GM18517 (cell line): ENCODE results near the gene SGF29.
"Not testable (repeated sequence)": the region's sequence is repeated elsewhere in the genome, so short reads cannot be mapped to it uniquely, and the experiment has no call there.

ENCODE experiments used
- ATAC-seq: cut with Tn5 transposase; IDR thresholded peaks from one replicate; pipeline ENCODE4 v1.9.1; 2021; ENCODE audit warnings: mild to moderate bottlenecking, moderate library complexity; ENCODE audit not compliant: unreplicated experiment

SGF29 gene

GRCh38 chr16:28609631-28610594, 56.2 kb downstream of the SGF29 start, which contains the start of gene SULT1A1:
TSS of gene SULT1A1 (minus strand) at chr16:28610044. CDS start at chr16:28608855, 1,189 bp downstream.
- no peak for ATAC-seq

- ATAC-seq, result no peak
Observed at GRCh38 chr16:28610595-28611191, 57.0 kb downstream of the SGF29 start.

DNA sequence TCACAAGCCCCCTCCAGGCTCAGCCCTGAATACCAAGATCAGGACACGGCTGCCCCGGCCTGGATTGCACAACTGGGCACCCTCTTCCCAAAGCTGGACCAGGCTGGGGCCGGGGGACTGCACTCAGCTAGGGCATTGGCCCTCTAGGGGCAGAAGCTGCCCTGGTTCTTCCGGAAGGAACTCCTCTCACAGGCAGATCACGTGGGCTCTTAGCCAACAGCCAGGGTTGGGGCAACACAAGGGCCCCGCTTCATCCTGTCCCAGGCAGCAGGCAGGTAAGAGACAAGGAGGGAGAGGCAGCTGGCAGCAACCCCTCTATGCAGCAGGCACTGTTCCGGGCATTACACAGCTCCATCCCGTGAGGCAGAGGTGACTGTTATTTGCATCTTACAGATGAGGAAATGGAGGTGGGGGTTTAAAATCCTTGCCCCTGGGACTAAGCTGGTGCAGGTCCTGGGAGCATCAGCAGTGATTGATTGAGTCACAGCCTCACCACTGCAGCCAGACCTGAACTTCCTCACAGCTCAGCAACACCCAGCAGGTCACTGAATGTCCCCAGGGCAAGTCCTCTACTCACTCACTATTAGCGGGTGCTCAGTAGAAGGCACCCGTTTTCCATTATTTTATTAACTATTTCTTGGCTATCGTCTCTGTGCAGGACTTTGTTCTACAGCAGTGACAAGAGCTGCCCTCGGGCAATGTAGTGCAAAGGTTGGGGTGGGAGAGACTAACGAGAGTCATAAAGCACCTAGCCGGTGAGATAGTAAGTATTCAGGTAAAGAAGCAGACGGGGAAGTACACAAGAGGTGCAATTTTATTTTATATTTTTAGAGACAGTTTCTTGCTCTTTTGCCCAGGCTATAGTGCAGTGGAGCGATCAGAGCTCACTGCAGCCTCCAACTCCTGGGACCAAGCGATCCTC, 58.9 kb downstream of the SGF29 start:
- peak; percentile 74 for ATAC-seq

DNA sequence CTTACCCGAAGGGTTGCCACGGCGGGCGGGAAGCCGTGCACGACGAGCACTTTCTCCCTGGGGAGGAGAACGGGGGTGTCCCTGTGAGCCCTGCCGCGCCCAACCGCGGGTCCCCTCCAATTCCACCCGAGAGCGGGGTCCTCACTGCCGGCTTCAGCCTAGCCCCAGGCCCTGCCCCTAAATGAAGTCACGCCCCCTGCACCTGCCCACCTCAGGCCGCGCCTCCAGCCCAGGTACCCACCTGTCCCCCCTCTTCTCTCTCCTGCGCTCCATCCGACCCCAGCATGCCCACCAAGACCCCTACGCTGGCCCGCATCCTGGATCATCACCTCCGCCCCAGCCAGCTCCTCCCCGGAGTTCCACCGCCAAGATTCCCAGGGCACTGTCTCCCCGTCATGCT, 60.2 kb downstream of the SGF29 start:
- not testable (repeated sequence) for ATAC-seq

- ATAC-seq, result not testable (repeated sequence)
Observed at GRCh38 chr16:28614561-28614960, 60.8 kb downstream of the SGF29 start.

DNA sequence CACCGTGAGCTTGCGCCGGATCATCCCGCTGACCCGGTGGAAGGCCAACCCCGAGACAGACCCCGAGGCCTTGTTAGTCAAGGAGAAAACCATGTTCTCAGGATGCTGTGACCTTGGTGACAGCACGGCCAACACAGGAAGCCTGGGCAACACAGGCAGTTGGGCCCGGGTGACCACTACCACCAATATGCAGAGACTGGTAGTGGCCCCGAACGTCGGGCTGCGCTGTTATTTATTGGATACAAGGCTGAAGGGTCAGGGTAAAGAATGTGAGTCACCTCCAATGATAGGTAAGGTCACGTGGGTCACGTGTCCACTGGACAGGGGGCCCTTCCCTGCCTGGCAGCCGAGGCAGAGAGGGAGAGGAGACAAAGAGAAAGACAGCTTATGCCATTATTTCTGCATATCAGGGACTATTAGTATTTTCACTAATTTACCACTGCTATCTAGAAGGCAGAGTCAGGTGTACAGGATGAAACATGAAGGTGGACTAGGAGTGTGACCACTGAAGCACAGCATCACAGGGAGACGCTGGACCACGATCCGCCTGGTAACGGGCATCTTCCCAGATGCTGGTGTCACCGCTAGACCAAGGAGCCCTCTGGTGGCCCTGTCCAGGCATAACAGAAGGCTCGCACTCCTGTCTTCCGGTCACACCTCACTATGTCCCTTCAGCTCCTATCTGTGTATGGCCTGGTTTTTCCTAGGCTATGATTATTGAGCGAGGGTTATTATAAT, 61.9 kb downstream of the SGF29 start:
- ATAC-seq, result not testable (repeated sequence)

GRCh38 chr16:28616224-28616577, 62.5 kb downstream of the SGF29 start:
- ATAC-seq, result not testable (repeated sequence)

GRCh38 chr16:28616636-28617035, 62.9 kb downstream of the SGF29 start:
- ATAC-seq, result no peak

DNA sequence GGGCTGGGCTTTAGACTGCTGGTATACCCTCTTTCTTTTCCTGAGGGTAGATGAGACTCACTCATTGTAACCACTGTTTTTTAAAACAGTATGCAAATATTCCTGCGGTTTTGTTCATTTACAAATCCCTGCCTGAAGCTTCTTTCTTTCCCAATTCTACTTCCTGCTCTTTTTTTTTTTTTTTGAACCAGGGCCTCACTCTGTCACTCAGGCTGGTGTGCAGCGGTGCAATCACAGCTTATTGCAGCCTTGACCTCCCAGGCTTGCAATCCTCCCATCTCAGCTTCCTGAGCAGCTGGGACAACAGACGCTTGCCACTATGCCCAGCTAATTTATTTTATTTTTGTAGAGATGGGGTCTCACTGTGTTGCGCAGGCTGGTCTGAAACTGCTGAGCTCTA, 64.2 kb downstream of the SGF29 start:
- no peak for ATAC-seq

DNA sequence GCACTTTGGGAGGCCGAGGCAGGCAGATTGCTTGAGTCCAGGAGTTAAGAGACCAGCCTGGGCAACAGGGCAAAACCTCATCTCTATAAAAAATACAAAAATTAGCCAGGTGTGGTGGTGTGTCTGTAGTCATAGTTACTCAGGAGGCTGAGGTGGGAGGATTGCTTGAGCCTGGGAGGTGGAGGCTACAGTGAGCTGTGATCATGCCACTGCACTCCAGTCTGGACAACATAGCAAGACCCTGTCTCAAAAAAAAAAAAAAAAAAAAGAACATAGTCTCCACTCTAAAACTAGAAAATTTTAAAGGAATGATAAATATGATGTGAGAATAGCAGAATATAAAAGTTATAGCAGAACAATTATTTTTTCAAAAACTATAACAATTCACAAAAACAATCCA, 66.6 kb downstream of the SGF29 start:
- not testable (repeated sequence) for ATAC-seq

DNA sequence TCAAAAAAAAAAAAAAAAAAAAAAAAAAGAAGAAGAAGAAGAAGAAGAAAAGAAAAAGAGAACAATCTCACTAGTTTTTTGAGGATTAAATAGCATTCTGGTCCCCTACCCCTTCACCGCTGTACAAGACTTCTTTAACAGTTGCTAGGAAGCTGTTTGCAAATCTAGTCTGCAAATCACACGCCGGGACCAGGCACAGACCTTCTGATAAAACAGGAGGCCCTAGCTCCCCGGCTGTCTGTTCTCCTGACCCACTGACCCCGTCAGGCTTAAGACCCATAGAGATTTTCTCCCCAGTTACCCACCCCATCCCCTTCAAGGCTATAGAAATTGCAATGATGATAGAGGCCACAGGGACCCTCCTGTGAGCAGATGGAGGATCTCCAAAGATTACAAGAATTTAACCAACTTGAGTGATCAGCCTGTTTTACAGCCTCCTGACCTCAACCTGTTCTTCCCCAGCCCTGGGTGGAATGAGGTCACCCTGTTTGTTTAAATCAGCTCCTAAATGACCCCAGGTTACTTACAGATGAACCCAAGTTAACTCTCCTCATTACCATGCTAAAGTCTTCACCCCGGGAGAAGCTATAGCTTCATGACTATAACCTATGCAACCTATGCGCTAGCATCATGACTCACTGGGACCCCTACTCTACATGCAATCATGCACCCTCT, 67.9 kb downstream of the SGF29 start:
- ATAC-seq, result no peak

DNA sequence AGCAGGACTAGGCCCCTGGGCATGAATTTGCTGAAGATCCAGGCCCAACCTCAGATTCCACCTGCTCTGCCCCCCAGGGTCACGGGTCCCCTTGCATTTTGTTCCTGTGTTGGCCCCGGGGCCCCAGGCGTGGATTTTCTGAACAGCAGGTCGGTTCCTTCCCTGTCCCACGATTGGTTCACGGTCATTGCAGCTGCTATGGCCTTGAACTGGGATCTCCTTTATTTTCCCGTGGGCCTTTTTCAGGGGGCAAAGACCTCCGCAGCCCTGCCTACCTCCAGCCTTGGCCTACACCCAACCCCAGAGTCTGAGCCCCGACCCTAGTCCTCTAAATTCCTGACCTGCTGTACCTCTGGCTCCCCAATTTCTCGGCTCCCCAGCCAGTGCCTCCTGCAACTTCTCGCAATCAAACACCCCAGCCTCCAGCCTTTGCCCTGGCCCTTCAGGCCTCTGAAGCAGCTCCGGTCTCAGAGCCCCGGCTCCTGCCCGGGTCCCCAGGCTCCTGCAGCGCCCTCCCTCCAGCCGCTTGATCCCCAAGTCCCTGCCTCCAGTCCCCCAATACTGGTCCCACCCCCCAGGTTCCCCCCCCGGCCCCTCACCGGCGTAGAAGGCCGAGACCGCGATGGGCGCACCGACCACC, 68.9 kb downstream of the SGF29 start:
- ATAC-seq, result not testable (repeated sequence)

- ATAC-seq, result no peak
Observed at GRCh38 chr16:28623172-28623711, 69.5 kb downstream of the SGF29 start.

DNA sequence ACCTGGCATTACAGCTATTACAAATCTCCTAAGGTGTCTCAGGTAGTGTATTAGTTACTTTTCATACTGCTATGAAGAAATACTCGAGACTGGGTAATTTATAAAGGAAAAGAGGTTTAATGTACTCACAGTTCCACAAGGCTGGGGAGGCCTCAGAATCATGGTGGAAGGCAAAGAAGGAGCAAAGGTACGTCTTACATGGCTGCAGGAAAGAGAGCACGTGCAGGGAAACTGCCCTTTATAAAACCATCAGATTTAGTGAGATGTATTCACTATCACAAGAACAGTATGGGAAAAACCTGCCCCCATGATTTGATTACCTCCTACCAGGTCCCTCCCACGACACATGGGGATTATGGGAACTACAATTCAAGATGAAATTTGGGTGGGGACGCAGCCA, 77.2 kb downstream of the SGF29 start:
- not testable (repeated sequence) for ATAC-seq

- ATAC-seq, result not testable (repeated sequence)
Observed at GRCh38 chr16:28636093-28636823, 82.5 kb downstream of the SGF29 start.

- not testable (repeated sequence) for ATAC-seq
Observed at GRCh38 chr16:28637765-28638164, 84.0 kb downstream of the SGF29 start, which contains the start of gene NPIPB8. TSS of gene NPIPB8 (plus strand) at chr16:28638065. CDS start at chr16:28638361, 296 bp downstream.

DNA sequence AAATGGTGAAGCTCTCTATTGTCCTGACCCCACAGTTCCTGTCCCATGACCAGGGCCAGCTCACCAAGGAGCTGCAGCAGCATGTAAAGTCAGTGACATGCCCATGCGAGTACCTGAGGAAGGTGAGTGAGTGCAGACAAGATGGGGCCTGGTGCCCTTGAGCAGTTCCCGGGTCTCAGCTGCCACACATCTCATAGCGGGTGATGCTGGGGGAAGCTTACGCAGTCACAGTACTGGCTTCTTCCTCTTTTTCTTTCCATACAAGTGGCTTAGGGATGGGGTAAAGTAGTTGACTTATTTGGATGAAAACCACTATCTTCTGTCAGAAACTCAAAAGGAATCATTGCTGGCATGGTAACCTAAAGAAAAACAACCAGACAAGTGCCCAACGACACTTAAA, 84.6 kb downstream of the SGF29 start:
- ATAC-seq, result not testable (repeated sequence)

GRCh38 chr16:28639959-28640358, 86.2 kb downstream of the SGF29 start:
- not testable (repeated sequence) for ATAC-seq
